GM21717 (cell line): ENCODE data around the gene MDM4.

Experiments
- ATAC-seq: cut with Tn5 transposase; IDR thresholded peaks from one replicate; pipeline ENCODE4 v1.9.1; 2021; ENCODE audit warnings: mild to moderate bottlenecking, moderate library complexity; ENCODE audit not compliant: unreplicated experiment

MDM4 gene

GRCh38 chr1:204600968-204601367 lies 84.8 kb downstream of the MDM4 start:
- no peak for ATAC-seq

- ATAC-seq: no peak
Measured at GRCh38 chr1:204602111-204602579, 85.9 kb downstream of the MDM4 start.

DNA sequence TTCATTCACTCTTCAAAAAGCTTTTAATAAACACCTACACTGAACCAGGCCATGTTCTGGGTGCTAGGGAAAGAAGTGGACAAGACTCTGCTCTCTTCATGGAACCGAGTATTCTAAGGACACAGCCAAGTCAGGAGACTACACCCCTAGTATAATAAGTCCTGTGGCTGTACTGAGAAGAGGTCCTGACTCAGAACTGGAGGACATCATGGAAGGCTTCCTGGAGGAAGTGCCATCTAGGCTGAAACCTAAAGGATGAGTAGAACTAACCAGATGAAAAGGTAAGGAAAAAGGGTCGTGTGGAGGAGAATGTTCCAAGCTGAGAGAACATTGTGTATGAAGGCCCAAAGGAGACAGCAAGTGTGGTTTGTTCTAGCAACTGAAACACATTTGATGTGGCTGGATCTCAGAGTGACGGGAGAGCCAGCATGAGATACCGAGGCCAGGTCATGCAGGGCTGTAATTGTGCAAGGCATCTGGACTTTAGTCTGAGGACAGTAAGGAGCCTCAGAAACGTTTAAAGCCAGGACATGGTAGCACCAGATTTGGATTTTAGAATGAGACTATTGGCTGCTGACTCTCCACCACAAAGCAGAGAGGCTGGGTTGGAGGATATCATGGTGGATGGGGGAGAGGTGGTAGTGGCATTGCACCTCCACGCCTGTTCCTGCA lies 86.8 kb downstream of the MDM4 start:
- ATAC-seq: no peak

- no peak for ATAC-seq
Measured at GRCh38 chr1:204605791-204606190, 89.6 kb downstream of the MDM4 start.
